HepG2 (cell line): ENCODE measurements around the gene FBXO9. TPM values are rescaled to one million over a fixed set of nuclear protein-coding genes. Genes with fewer than 3 reads are reported as not detected.
A peak's percentile ranks its signal among the peaks of the same experiment; 100 is the strongest.

ENCODE experiments used
- CEBPB ChIP-seq: IDR thresholded peaks from 2 replicates; pipeline ENCODE4 v1.6.1; 2011; ENCODE audit warnings: low read depth, low read length, improper control_type of control experiment, borderline replicate concordance
- FOXK2 ChIP-seq: fragments of 450-650 bp; IDR thresholded peaks from 2 replicates; pipeline ENCODE4 v1.6.1; 2016
- GPBP1L1 ChIP-seq: sonication (generic); formaldehyde crosslinking; IDR thresholded peaks from 2 replicates; pipeline ENCODE4 v1.5.0; 2020; ENCODE audit warnings: mild to moderate bottlenecking, missing genetic modification reagents
- HNF1A ChIP-seq, 2 experiments: sonication (generic) in 1 of 2; formaldehyde crosslinking in 1 of 2; IDR thresholded peaks; 2 replicates each; pipeline versions ENCODE4 v1.4.0 to v1.6.1; 2016 to 2020; ENCODE audit warnings: borderline replicate concordance in 1 of 2, low read depth in 1 of 2, mild to moderate bottlenecking in 1 of 2, missing genetic modification reagents in 1 of 2
- IKZF4 ChIP-seq: sonication (generic); formaldehyde crosslinking; IDR thresholded peaks from 2 replicates; pipeline ENCODE4 v1.5.1; 2020; ENCODE audit warnings: borderline replicate concordance, mild to moderate bottlenecking, low read depth, missing genetic modification reagents; ENCODE audit errors: not compliant biosample characterization
- IRX3 ChIP-seq: sonication (generic); formaldehyde crosslinking; IDR thresholded peaks from 2 replicates; pipeline ENCODE4 v1.8.1; 2023; ENCODE audit warnings: mild to moderate bottlenecking, low read depth, missing genetic modification reagents, borderline replicate concordance
- PCBP2 ChIP-seq: fragments of 200-400 bp; formaldehyde crosslinking; optimal IDR thresholded peaks from 2 replicates; pipeline ENCODE3; 2018; ENCODE audit warnings: low read length, low read depth; ENCODE audit not compliant: poor library complexity, severe bottlenecking
- RAD21 ChIP-seq: fragments of 450-650 bp; formaldehyde crosslinking; IDR thresholded peaks from 2 replicates; pipeline ENCODE4 v1.5.0; 2020; ENCODE audit warnings: mild to moderate bottlenecking
- U2AF1 ChIP-seq: fragments of 200-400 bp; formaldehyde crosslinking; optimal IDR thresholded peaks from 2 replicates; pipeline ENCODE3; 2017; ENCODE audit warnings: mild to moderate bottlenecking, low read depth, low read length
- XBP1 ChIP-seq: sonication (generic); formaldehyde crosslinking; IDR thresholded peaks from 2 replicates; pipeline ENCODE4 v1.5.0; 2020; ENCODE audit warnings: missing genetic modification reagents
- ZFP36L2 ChIP-seq: sonication (generic); formaldehyde crosslinking; IDR thresholded peaks from 2 replicates; pipeline ENCODE4 v1.4.0; 2020; ENCODE audit warnings: missing genetic modification reagents
- ZMYM4 ChIP-seq: sonication (generic); formaldehyde crosslinking; IDR thresholded peaks from 2 replicates; pipeline ENCODE4 v1.8.1; 2023; ENCODE audit warnings: mild to moderate bottlenecking, missing genetic modification reagents
- ZNF124 ChIP-seq: sonication (generic); formaldehyde crosslinking; IDR thresholded peaks from 2 replicates; pipeline ENCODE4 v1.4.0; 2020; ENCODE audit warnings: missing genetic modification reagents
- ZNF572 ChIP-seq: sonication (generic); formaldehyde crosslinking; IDR thresholded peaks from 2 replicates; pipeline ENCODE4 v1.5.1; 2020; ENCODE audit warnings: mild to moderate bottlenecking, missing genetic modification reagents
- ZNF720 ChIP-seq: sonication (generic); formaldehyde crosslinking; IDR thresholded peaks from 2 replicates; pipeline ENCODE4 v1.4.0; 2020; ENCODE audit warnings: missing genetic modification reagents
- polyA plus RNA-seq, 8 experiments: library from polyadenylated mRNA; depleted of rRNA in 3 of 8; stranded (reverse) in 7 of 8; unstranded in 1 of 8; fragments of >200 nt; fragmentation: Illumina TruSeq in 4 of 8; extraction: Trizol in 4 of 8; gene quantifications; 2 replicates each; pipeline versions ENCODE4 v1.2.1 to v1.2.3, GENCODE V29; 2011 to 2016; ENCODE audit warnings: low read depth in 4 of 8, missing spikeins in 1 of 8, mixed read lengths in 1 of 8; ENCODE audit not compliant: insufficient read depth in 1 of 8
- total RNA-seq, 5 experiments: library from RNA; depleted of rRNA; stranded (reverse); fragments of >200 nt; fragmentation: Illumina TruSeq; extraction: Trizol; gene quantifications; 2 replicates each; pipeline ENCODE4 v1.2.3, GENCODE V29; 2016; ENCODE audit warnings: low read depth in 1 of 5
- TF ChIP-seq, protein P1 (sequence below): IDR thresholded peaks from 2 replicates; pipeline ENCODE4 v1.6.1; 2016; ENCODE audit warnings: mild to moderate bottlenecking, missing biosample characterization, missing genetic modification reagents
- TF ChIP-seq, protein P2 (sequence below): sonication (generic); IDR thresholded peaks from 2 replicates; pipeline ENCODE4 v1.6.1; 2016; ENCODE audit warnings: low read depth, borderline replicate concordance
- TF ChIP-seq, protein P3 (sequence below): sonication (generic); formaldehyde crosslinking; conservative IDR thresholded peaks from 2 replicates; pipeline ENCODE4 v1.8.0; 2022; ENCODE audit warnings: missing genetic modification reagents
- TF ChIP-seq, protein P4 (sequence below): IDR thresholded peaks from 2 replicates; pipeline ENCODE4 v1.6.1; 2016; ENCODE audit warnings: missing genetic modification reagents, missing compliant biosample characterization

FBXO9 gene
- total and polyA plus RNA-seq, 2 of the 13 experiments (the other 11 are each of a cell fraction or from before 2014, with no cell fraction given), result 64.3 to 98.4 TPM

DNA sequence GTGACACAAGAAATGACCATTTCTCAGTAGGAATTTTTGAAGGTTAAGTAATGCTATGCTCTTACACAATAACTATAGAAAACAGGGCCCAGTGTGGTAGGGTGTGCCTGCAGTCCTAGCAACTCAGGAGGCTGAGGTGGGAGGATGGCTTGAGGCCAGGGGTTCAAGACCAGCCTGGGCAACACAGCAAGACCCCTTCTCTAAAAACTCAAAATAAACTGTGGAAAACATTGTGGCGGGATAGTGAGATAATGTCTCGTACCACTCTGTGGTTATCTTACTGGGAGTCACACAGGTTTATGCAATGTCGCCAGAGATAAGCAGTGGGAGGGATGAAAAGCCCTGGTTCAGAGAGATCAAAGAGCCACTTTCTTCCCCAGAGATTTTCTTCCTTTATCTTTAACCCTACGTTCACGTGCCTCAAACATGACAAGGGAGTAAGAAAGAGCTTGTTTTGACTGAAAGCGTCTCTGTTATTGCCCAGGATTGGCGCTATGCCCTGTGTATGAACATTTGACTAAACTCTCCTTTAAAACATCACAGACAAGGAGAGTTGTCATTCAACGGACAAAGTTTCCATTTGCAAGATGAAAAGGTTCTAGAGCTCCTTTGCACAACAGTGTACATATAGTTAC, 69.5 kb downstream of the FBXO9 start (continued):
- TF ChIP-seq XBP1, result no peak
- TF ChIP-seq ZMYM4 (CRISPR knock-in tag), result peak; percentile 88
- TF ChIP-seq ZFP36L2 (CRISPR knock-in tag), result no peak
- TF ChIP-seq, protein P1, sequence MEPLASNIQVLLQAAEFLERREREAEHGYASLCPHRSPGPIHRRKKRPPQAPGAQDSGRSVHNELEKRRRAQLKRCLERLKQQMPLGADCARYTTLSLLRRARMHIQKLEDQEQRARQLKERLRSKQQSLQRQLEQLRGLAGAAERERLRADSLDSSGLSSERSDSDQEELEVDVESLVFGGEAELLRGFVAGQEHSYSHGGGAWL (CRISPR knock-in tag), result 0 out of 2 replicates have a peak, but pooled peaks have one; percentile 37
- no peak for TF ChIP-seq GPBP1L1 (CRISPR knock-in tag)
- TF ChIP-seq U2AF1, result no peak
- TF ChIP-seq, protein P2, sequence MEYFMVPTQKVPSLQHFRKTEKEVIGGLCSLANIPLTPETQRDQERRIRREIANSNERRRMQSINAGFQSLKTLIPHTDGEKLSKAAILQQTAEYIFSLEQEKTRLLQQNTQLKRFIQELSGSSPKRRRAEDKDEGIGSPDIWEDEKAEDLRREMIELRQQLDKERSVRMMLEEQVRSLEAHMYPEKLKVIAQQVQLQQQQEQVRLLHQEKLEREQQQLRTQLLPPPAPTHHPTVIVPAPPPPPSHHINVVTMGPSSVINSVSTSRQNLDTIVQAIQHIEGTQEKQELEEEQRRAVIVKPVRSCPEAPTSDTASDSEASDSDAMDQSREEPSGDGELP, result no peak; the same call in 1 of the 2 replicates
- TF ChIP-seq FOXK2, result no peak
- peak; percentile 81 for TF ChIP-seq HNF1A (IDR thresholded peaks at IDR 0.05; ENCODE audit: low read depth)
- peak; percentile 94 for TF ChIP-seq HNF1A (CRISPR knock-in tag; IDR thresholded peaks at IDR 0.05; ENCODE audit: borderline replicate concordance)
- TF ChIP-seq ZNF720 (CRISPR knock-in tag), result no peak
- TF ChIP-seq PCBP2, result no peak
- no peak for TF ChIP-seq IRX3 (CRISPR knock-in tag)
- 0 out of 2 replicates have a peak, but pooled peaks have one; percentile 5 for TF ChIP-seq RAD21 (CRISPR knock-in tag)
- TF ChIP-seq, protein P3, sequence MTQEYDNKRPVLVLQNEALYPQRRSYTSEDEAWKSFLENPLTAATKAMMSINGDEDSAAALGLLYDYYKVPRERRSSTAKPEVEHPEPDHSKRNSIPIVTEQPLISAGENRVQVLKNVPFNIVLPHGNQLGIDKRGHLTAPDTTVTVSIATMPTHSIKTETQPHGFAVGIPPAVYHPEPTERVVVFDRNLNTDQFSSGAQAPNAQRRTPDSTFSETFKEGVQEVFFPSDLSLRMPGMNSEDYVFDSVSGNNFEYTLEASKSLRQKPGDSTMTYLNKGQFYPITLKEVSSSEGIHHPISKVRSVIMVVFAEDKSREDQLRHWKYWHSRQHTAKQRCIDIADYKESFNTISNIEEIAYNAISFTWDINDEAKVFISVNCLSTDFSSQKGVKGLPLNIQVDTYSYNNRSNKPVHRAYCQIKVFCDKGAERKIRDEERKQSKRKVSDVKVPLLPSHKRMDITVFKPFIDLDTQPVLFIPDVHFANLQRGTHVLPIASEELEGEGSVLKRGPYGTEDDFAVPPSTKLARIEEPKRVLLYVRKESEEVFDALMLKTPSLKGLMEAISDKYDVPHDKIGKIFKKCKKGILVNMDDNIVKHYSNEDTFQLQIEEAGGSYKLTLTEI, result no peak
- TF ChIP-seq, protein P4, sequence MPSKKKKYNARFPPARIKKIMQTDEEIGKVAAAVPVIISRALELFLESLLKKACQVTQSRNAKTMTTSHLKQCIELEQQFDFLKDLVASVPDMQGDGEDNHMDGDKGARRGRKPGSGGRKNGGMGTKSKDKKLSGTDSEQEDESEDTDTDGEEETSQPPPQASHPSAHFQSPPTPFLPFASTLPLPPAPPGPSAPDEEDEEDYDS (CRISPR knock-in tag), result peak; percentile 58; the same call in 1 of the 2 replicates
- TF ChIP-seq ZNF124 (CRISPR knock-in tag), result peak; percentile 92
- peak; percentile 63; the same call in 1 of the 2 replicates for TF ChIP-seq CEBPB
- peak; percentile 28 for TF ChIP-seq IKZF4 (CRISPR knock-in tag)
- TF ChIP-seq ZNF572 (CRISPR knock-in tag), result no peak
